Measurements from ENCODE around the gene LGMN.
"Not testable (repeated sequence)": the region's sequence is repeated elsewhere in the genome, so short reads cannot be mapped to it uniquely, and the experiment has no call there.

- TF ChIP-seq RAD21 (conservative IDR thresholded peaks at IDR 0.05); EP300 (conservative IDR thresholded peaks at IDR 0.05; ENCODE audit: poor library complexity, severe bottlenecking); POLR2AphosphoS5 (IDR thresholded peaks at IDR 0.05); CTCF (IDR thresholded peaks at IDR 0.05; ENCODE audit: poor library complexity, severe bottlenecking); TAF1 (IDR thresholded peaks at IDR 0.05; ENCODE audit: low read depth); EZH2 (IDR thresholded peaks at IDR 0.05; ENCODE audit: borderline replicate concordance, insufficient read depth, low read length, poor library complexity, severe bottlenecking); SMC3 (conservative IDR thresholded peaks at IDR 0.05; ENCODE audit: poor library complexity); REST (IDR thresholded peaks at IDR 0.05; ENCODE audit: borderline replicate concordance); MXI1 (conservative IDR thresholded peaks at IDR 0.05; ENCODE audit: poor library complexity, severe bottlenecking): not testable (repeated sequence)
Observed at GRCh38 chr14:92763666-92764631, 15.5 kb upstream of the LGMN start.

Measured in neural cell (in vitro differentiated cells).